HCT116 (cell line): ENCODE results near the gene HBE1. TPM values are rescaled to one million over a fixed set of nuclear protein-coding genes. Genes with fewer than 3 reads are reported as not detected.

ENCODE experiments used
- ATAC-seq: fragments of 200-7000 bp; cut with Tn5 transposase; 2 replicates; pipeline ENCODE4 v1.9.1; 2020; ENCODE audit warnings: mild to moderate bottlenecking, moderate library complexity
- BruUV-seq: library from RNA; stranded (reverse); fragments of 400-500 nt; replicated peaks from 2 replicates; lab custom pipeline; 2021; lab: Mats Ljungman, UMichigan
- CTCF ChIA-PET: fragments of 300-600 bp; sonication (Branson Sonifier 250); formaldehyde crosslinking; loops from one replicate; lab custom pipeline; 2021; ENCODE audit warnings: antibody characterized with exemption; lab: Charles Lee
- POLR2A ChIA-PET: fragments of 300-600, 350-600 bp; sonication (Branson Sonifier 250); formaldehyde crosslinking; loops from one replicate; lab custom pipeline; 2021; ENCODE audit warnings: antibody characterized with exemption; lab: Charles Lee
- RAD21 ChIA-PET, 2 experiments: fragments of 300-600 bp; sonication (Branson Sonifier 250); formaldehyde crosslinking; loops; one replicate each; lab custom pipeline; 2023; ENCODE audit warnings: low total read pairs in 2 of 2; ENCODE audit not compliant: uncharacterized antibody in 2 of 2, unreplicated experiment in 2 of 2, low non-redundant PET in 1 of 2; lab: Charles Lee
- DNase-seq: peaks from one replicate; pipeline ENCODE4 v3.0.0-alpha.2; 2010; ENCODE audit warnings: low read depth, low spot score
- H2AFZ ChIP-seq: fragments of 200-600 bp; shearing (Covaris generic), sonication (generic); 2 replicates; pipeline ENCODE4 v1.6.1; 2017; ENCODE audit warnings: low read depth, mixed run types, mixed read lengths, antibody characterized with exemption, low read length; ENCODE audit not compliant: poor library complexity, severe bottlenecking
- H3K27ac ChIP-seq: 2 replicates; pipeline ENCODE4 v1.5.1; 2012; ENCODE audit warnings: low read depth, low read length
- H3K27me3 ChIP-seq: fragments of 200-600 bp; sonication (generic); 2 replicates; pipeline ENCODE4 v1.6.1; 2016; ENCODE audit warnings: mixed run types, low read length, mixed read lengths; ENCODE audit not compliant: insufficient read depth
- H3K36me3 ChIP-seq, 2 experiments: fragments of 200-500 bp in 1 of 2; fragments of 200-600 bp in 1 of 2; sonication (Bioruptor generic) in 1 of 2; sonication (generic) in 1 of 2; 2 replicates each; pipeline versions ENCODE4 v1.5.1 to v1.6.1; 2014 to 2016; ENCODE audit warnings: low read length in 2 of 2, inconsistent platforms in 1 of 2, mixed read lengths in 1 of 2, mixed run types in 1 of 2; ENCODE audit not compliant: insufficient read depth in 2 of 2, control insufficient read depth in 1 of 2
- H3K4me1 ChIP-seq, 2 experiments: fragments of 200-600 bp in 1 of 2; sonication (generic) in 1 of 2; 2 replicates each; pipeline versions ENCODE4 v1.5.1 to v1.6.1; 2012 to 2017; ENCODE audit warnings: low read length in 2 of 2, inconsistent platforms in 1 of 2, mild to moderate bottlenecking in 1 of 2, mixed read lengths in 1 of 2, mixed run types in 1 of 2, moderate library complexity in 1 of 2; ENCODE audit not compliant: insufficient read depth in 2 of 2, control insufficient read depth in 1 of 2
- H3K4me2 ChIP-seq: fragments of 200-600 bp; sonication (generic); 2 replicates; pipeline ENCODE4 v1.6.1; 2017; ENCODE audit warnings: mixed run types, low read length, mixed read lengths
- H3K4me3 ChIP-seq, 2 experiments: fragments of 200-600 bp in 1 of 2; sonication (generic) in 1 of 2; replicated peaks in 1 of 2; 2 replicates each; pipeline ENCODE4 v1.5.1; 2011 to 2016; ENCODE audit warnings: low read length in 2 of 2, control low read depth in 1 of 2, low read depth in 1 of 2, mild to moderate bottlenecking in 1 of 2, mixed read lengths in 1 of 2, mixed run types in 1 of 2
- H3K79me2 ChIP-seq: fragments of 200-600 bp; sonication (generic); 2 replicates; pipeline ENCODE4 v1.6.1; 2017; ENCODE audit warnings: mild to moderate bottlenecking, mixed run types, low read length, moderate library complexity, mixed read lengths; ENCODE audit not compliant: insufficient read depth
- H3K9ac ChIP-seq: fragments of 200-600 bp; sonication (generic); 2 replicates; pipeline ENCODE4 v1.6.1; 2016; ENCODE audit warnings: low read length, mixed read lengths
- H3K9me2 ChIP-seq: fragments of 200-600 bp; sonication (generic), shearing (Covaris generic); 2 replicates; pipeline ENCODE4 v1.6.1; 2017; ENCODE audit warnings: mixed run types, mild to moderate bottlenecking, moderate library complexity; ENCODE audit not compliant: insufficient read depth
- H3K9me3 ChIP-seq, 2 experiments: fragments of 200-500 bp in 1 of 2; fragments of 200-600 bp in 1 of 2; sonication (Bioruptor generic) in 1 of 2; sonication (generic) in 1 of 2; 2 replicates each; pipeline ENCODE4 v1.6.1; 2014 to 2017; ENCODE audit warnings: low read length in 2 of 2, mixed read lengths in 2 of 2, inconsistent platforms in 1 of 2, low read depth in 1 of 2, mild to moderate bottlenecking in 1 of 2, mixed run types in 1 of 2, moderate library complexity in 1 of 2; ENCODE audit not compliant: control insufficient read depth in 1 of 2, insufficient read depth in 1 of 2
- H4K20me1 ChIP-seq: fragments of 200-600 bp; sonication (generic), shearing (Covaris generic); 2 replicates; pipeline ENCODE4 v1.6.1; 2017; ENCODE audit warnings: mixed run types, mild to moderate bottlenecking, moderate library complexity; ENCODE audit not compliant: insufficient read depth
- ATF3 ChIP-seq: IDR thresholded peaks from 2 replicates; pipeline ENCODE4 v1.6.1; 2012
- CBX3 ChIP-seq: IDR thresholded peaks from 2 replicates; pipeline ENCODE4 v1.6.1; 2012; ENCODE audit warnings: low read depth
- EZH2 ChIP-seq: fragments of 200-600 bp; sonication (generic); IDR thresholded peaks from 2 replicates; pipeline ENCODE4 v1.6.1; 2017; ENCODE audit warnings: antibody characterized with exemption, mixed run types
- JUND ChIP-seq: IDR thresholded peaks from 2 replicates; pipeline ENCODE4 v1.6.1; 2012
- MAX ChIP-seq: IDR thresholded peaks from 2 replicates; pipeline ENCODE4 v1.6.1; 2012
- POLR2A ChIP-seq: IDR thresholded peaks from 2 replicates; pipeline ENCODE4 v1.7.0; 2011; ENCODE audit warnings: borderline replicate concordance; ENCODE audit not compliant: insufficient read depth, insufficient read length; ENCODE audit errors: extremely low read depth
- POLR2AphosphoS5 ChIP-seq: IDR thresholded peaks from 2 replicates; pipeline ENCODE4 v1.6.1; 2011; ENCODE audit warnings: mild to moderate bottlenecking, low read depth, low read length, moderate library complexity
- REST ChIP-seq: IDR thresholded peaks from 2 replicates; pipeline ENCODE4 v1.6.1; 2012; ENCODE audit warnings: low read depth
- SRF ChIP-seq: IDR thresholded peaks from 2 replicates; pipeline ENCODE4 v1.6.1; 2012; ENCODE audit warnings: low read depth
- intact Hi-C: fragments of 100-400 bp; cut with micrococcal nuclease; formaldehyde crosslinking; loops from 2 replicates; pipeline ENCODE4 v1.10.0; 2022
- total RNA-seq: library from RNA; stranded (reverse); gene quantifications from one replicate; pipeline ENCODE4 v1.2.1, GENCODE V29; 2021; ENCODE audit not compliant: unreplicated experiment

HBE1 gene
- total RNA-seq, 1 experiment from 2014 or later: 212 TPM

DNA sequence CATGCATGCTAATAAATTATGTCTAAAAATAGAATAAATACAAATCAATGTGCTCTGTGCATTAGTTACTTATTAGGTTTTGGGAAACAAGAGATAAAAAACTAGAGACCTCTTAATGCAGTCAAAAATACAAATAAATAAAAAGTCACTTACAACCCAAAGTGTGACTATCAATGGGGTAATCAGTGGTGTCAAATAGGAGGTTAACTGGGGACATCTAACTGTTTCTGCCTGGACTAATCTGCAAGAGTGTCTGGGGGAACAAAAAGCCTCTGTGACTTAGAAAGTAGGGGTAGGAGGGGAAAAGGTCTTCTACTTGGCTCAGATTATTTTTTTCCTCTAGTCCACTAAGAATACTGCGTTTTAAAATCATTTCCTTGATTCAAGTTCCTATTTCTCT lies 42.1 kb downstream of the HBE1 start:
- H3K4me2 ChIP-seq: no peak overlapping the region
- no peak for DNase-seq
- no peak for ATAC-seq
- H3K79me2 ChIP-seq: no peaks in the 10 kb centered on the region
- H3K9me3 ChIP-seq: no peaks in the 10 kb centered on the region
- no peak overlapping the region for H3K9ac ChIP-seq
- no peaks in the 10 kb centered on the region for H3K4me1 ChIP-seq
- H3K27me3 ChIP-seq: no peaks in the 10 kb centered on the region
- RAD21 ChIA-PET: no interaction called here
- POLR2A ChIA-PET: no interaction called here
- H3K36me3 ChIP-seq: no peaks in the 10 kb centered on the region
- H3K27ac ChIP-seq: no peak overlapping the region
- H2AFZ ChIP-seq: no peak overlapping the region
- intact Hi-C loops: no loop called here
- no peak overlapping the region for H3K4me3 ChIP-seq
- BruUV-seq: no TSS peak
- CTCF ChIA-PET: no interaction called here
- H3K9me2 ChIP-seq: no peaks in the 10 kb centered on the region
- TF ChIP-seq JUND: no peak
- no peak for TF ChIP-seq SRF
- TF ChIP-seq MAX: no peak
- TF ChIP-seq REST: no peak
- TF ChIP-seq ATF3: no peak
- TF ChIP-seq EZH2: no peak
- TF ChIP-seq POLR2AphosphoS5: no peak
- TF ChIP-seq POLR2A: no peak
- no peak for TF ChIP-seq CBX3
- H4K20me1 ChIP-seq: no peaks in the 10 kb centered on the region
